Motor neuron (in vitro differentiated cells): ENCODE results near the gene ILK. TPM values are rescaled to one million over a fixed set of nuclear protein-coding genes. Genes with fewer than 3 reads are reported as not detected.

ENCODE experiments used
- ATAC-seq, 8 experiments: fragments of 200-7000 bp; cut with Tn5 transposase; replicated peaks in 6 of 8; 2 replicates each; pipeline ENCODE4 v1.8.0; 2021; ENCODE audit warnings: mild to moderate bottlenecking in 8 of 8, moderate library complexity in 8 of 8
- H3K27ac ChIP-seq, 2 donors: fragments of 250-450 bp; sonication (Bioruptor Pico); 2 replicates each; pipeline ENCODE4 v1.9.0; 2021; ENCODE audit warnings: antibody characterized with exemption in 2 of 2, mild to moderate bottlenecking in 2 of 2, moderate library complexity in 1 of 2
- H3K4me1 ChIP-seq, 2 donors: fragments of 250-450 bp; sonication (Bioruptor Pico); replicated peaks in 1 of 2; 2 replicates each; pipeline ENCODE4 v1.6.1; 2021; ENCODE audit warnings: antibody characterized with exemption in 2 of 2, mild to moderate bottlenecking in 2 of 2, moderate library complexity in 1 of 2
- H3K4me3 ChIP-seq, 5 donors: fragments of 250-450 bp; sonication (Bioruptor Pico); 2 replicates each; pipeline ENCODE4 v1.9.0; 2021; ENCODE audit warnings: antibody characterized with exemption in 5 of 5, mild to moderate bottlenecking in 5 of 5, moderate library complexity in 4 of 5
- WGBS, 10 experiments: fragments of 450-650 bp; shearing (Covaris generic); methylation state at CpG; one replicate each; pipeline ENCODE4 v1.0.0; 2022; 5-methylcytosine and 5-hydroxymethylcytosine counted together
- in situ Hi-C, 9 experiments: fragments of 400-800 bp; cut with MboI; loops; one replicate each; pipeline ENCODE4 v1.15.0; 2021; ENCODE audit warnings: low sequenced_read_pairs in 9 of 9, low pct_unique_long_range_greater_than_20kb in 2 of 9; ENCODE audit not compliant: unreplicated experiment in 9 of 9
- total RNA-seq, 8 experiments: library from RNA; unstranded; fragments of 300-600 nt; gene quantifications; 2 replicates each; pipeline versions ENCODE4 v1.2.3 to v1.2.4, GENCODE V29; 2022

Gene ILK
- total RNA-seq, 8 experiments from 2014 or later, result 47.9 to 93.5 (median 68.2) TPM

DNA sequence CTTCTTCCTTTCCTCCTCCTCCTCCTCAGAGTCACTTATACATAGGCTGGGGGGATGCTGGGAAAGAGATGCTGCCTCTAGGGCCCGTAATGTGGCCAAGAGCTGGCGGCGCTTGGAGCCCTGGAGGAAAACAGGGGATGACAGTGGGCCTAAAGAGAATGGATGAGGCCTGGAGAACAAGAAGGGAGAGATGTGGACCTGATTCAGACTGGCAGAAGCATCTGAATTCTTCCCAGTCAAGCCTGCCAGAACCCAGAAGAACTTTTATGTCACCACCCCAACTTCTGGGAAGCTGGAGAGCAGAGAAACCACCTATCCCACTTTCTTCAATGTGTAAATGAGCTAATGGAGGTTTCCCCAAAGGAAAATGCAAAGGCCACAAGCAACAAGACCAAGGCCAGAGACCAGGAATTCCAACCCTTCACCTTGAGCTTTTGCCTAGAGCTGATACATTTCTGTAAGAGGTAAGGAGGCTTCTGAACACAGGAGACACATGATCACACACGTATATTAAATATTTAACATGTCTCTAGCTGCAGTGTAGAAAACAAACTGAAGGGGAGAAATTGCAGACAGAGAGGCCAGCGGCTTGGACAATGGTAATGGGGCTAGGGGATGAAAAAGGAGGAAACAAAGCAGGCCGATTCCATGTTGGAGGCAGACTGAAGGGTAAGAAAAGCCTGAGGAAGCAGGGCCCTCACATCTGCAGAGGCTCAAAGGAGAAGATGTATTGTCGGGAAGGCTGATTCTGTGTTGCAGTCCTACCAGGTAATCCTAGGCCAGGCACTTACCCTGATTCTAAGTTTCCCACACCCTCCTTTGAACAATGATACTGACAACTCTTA lies 1.3 kb upstream of the ILK start:
- 0 to 62% (median 37%) methylated on average over 2 to 6 of the region's 7 CpGs; no CpG with 5 or more reads in 2 of the 10 experiments for WGBS, 10 experiments
- in situ Hi-C loops, result loop anchor here in 2 of 9 experiments (25.0 kb wide), 1 partner anchor 215 kb away; the partner anchor contains the start of gene SMPD1 (in 2 of the 2)
- Histone ChIP-seq H3K27ac (no peak overlapping the region), H3K4me3 (peak overlapping the region; percentile 62 to 91 (median 88)), H3K4me1 (peaks cover 26 to 37% of the 10 kb centered on the region in 2 donors)
- ATAC-seq, result no peak

DNA sequence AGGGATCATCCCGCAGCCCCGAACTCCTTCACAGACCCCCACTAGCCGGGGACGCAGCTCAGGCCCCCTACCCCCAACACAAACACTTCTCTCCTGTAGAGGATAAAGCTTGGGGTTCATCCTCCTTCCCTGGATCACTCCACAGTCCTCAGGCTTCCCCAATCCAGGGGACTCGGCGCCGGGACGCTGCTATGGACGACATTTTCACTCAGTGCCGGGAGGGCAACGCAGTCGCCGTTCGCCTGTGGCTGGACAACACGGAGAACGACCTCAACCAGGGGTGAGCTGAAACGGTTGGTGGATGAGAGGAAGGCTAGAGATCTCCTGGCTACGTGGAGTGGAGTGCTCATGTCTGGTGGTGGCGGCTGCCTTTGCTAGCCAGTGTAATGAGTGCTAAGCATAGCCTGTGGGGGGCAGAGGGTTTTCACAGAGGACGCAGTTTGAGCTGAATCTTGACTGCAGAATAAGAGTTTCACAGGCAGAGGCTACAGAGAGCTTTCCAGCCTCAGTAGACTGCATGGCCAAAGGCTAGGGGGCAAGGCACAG lies 580 bp downstream of the ILK start:
- WGBS, 10 experiments, result 0 to 5% (median 0%) methylated on average over 1 to 5 of the region's 20 CpGs; no CpG with 5 or more reads in 1 of the 10 experiments
- in situ Hi-C loops, result loop anchor here in 2 of 9 experiments (25.0 kb wide), 1 partner anchor 217 kb away; the partner anchor contains the start of gene SMPD1 (in 2 of the 2)
- peak; percentile 38 to 66 (median 59) for ATAC-seq
- peak overlapping the region; percentile 62 to 91 (median 88) for H3K4me3 ChIP-seq
- H3K4me1 ChIP-seq, result peaks cover 26 to 36% of the 10 kb centered on the region in 2 donors
- H3K27ac ChIP-seq, result peak overlapping the region; percentile 80 to 89

DNA sequence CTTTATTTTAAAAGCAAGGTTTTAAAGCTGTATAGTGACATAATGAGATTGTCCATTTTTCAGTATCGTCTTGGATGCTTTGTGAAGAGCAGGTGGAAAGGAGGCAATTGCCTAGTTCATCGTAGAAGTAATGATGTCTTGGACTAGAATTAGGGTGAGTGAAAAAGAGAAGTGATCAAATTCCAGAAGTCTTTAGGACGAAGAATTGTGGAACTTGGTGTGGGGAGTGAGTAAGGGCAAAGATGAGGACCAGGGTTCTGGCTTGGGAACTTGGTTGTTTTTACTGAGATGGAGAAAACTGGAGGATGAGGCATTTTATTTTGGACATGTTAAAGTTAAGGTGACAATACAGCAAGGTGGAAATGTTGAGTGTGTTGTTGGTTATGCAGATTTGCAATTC lies 1.2 kb downstream of the ILK start:
- ATAC-seq, result no peak
- Histone ChIP-seq H3K27ac (peak overlapping the region; percentile 80 to 89), H3K4me1 (peaks cover 26 to 36% of the 10 kb centered on the region in 2 donors), H3K4me3 (peak overlapping the region; percentile 62 to 91 (median 88))
- in situ Hi-C loops, result loop anchor here in 2 of 9 experiments (25.0 kb wide), 1 partner anchor 217 kb away; the partner anchor contains the start of gene SMPD1 (in 2 of the 2)
- WGBS, 10 experiments, result 7 to 49% (median 28%) methylated on average over 2 to 3 of the region's 3 CpGs; no CpG with 5 or more reads in 1 of the 10 experiments

DNA sequence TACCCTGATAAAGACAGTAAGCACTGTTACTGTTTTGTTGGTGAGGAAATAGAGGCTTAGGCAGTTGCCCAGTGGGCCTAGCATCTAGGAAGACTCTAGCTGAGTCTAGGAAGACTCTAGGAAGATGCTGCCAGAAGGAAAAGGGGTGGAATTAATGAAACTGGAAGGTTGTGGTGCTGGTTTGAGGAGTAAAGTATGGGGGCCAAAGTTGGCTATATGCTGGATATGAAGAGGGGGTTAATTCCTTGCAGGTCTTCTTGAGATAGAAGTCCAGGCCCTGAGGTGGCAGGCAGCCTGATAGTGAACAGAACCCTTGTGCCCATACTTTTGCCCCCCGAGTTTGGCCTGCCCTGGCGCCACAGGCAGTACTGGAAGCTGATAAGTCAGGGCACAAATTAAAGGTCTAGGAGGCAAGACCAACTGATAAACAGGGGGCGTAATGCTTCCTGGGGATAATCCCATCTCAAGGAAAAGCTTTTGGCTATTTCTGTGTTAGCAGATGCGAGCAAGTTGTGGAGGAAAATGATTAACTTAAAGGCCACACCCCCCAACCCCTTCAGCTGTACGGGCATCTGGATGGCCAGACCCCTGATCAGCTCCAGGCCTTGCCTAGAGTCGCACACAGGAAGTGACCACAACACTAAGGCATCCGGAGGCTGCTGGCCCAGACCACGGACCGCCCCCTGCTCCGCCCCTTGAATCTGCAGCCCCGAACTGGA lies 3.1 kb downstream of the ILK start:
- WGBS, 10 experiments, result 0 to 40% (median 15%) methylated on average over 1 to 9 of the region's 11 CpGs; no CpG with 5 or more reads in 4 of the 10 experiments
- in situ Hi-C loops, result loop anchor here in 2 of 9 experiments (25.0 kb wide), 1 partner anchor 219 kb away; the partner anchor contains the start of gene SMPD1 (in 2 of the 2)
- ATAC-seq, result peak; percentile 32 to 74 (median 70)
- H3K4me1 ChIP-seq, result peaks cover 30 to 42% of the 10 kb centered on the region in 2 donors
- peak overlapping the region; percentile 89 to 93 for H3K27ac ChIP-seq
- peak overlapping the region in 3 of 5 donors; percentile 13 to 89 (median 86) for H3K4me3 ChIP-seq

DNA sequence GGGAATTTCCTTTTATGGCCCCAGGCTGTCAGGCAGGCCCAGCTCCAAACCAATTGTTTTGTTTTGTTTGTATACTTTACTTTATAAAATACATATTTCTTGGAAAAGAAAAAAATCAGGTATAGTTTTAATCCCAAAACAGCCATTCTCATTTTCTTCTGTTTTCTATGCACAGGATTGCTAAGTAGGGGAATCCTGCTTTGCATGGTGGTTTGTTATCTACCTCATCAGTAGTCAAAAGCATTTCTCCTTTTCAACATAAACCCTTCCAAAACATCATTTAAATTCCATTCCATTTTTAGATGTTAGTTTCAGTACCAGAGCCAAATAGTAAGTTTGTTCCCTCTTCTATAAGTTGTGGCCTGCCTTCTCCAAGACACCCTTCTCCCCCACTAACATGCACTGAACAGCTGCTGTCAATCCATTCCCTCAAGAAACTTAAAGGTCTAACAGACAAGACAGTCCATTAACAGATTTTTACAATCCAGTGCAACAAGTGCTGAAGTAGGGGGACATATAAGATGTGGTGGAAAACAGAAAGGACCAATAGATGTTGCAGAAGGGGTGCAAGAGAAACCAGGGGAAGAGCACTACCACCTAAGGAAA lies 3.7 kb downstream of the ILK start:
- in situ Hi-C loops, result loop anchor here in 2 of 9 experiments (25.0 kb wide), 1 partner anchor 220 kb away; the partner anchor contains the start of gene SMPD1 (in 2 of the 2)
- ATAC-seq, result no peak
- peak overlapping the region in 3 of 5 donors; percentile 4 to 89 (median 86) for H3K4me3 ChIP-seq
- peak overlapping the region; percentile 84 to 93 for H3K27ac ChIP-seq
- peaks cover 25 to 38% of the 10 kb centered on the region in 2 donors for H3K4me1 ChIP-seq

GRCh38 chr11:6608011-6608410 lies 4.4 kb downstream of the ILK start:
- ATAC-seq, result no peak
- peak overlapping the region in 1 of 2 donors; percentile 84 for H3K27ac ChIP-seq
- H3K4me3 ChIP-seq, result no peak overlapping the region
- 60 to 100% (median 77%) methylated on average over 1 to 3 of the region's 9 CpGs; no CpG with 5 or more reads in 6 of the 10 experiments for WGBS, 10 experiments
- peaks cover 27 to 38% of the 10 kb centered on the region in 2 donors for H3K4me1 ChIP-seq
- in situ Hi-C loops, result loop anchor here in 2 of 9 experiments (25.0 kb wide), 1 partner anchor 221 kb away; the partner anchor contains the start of gene SMPD1 (in 2 of the 2)

GRCh38 chr11:6608726-6609501 lies 5.3 kb downstream of the ILK start:
- Histone ChIP-seq H3K4me3 (no peak overlapping the region), H3K27ac (no peak overlapping the region), H3K4me1 (peaks cover 30 to 41% of the 10 kb centered on the region in 2 donors)
- no peak for ATAC-seq
- in situ Hi-C loops, result loop anchor here in 2 of 9 experiments (25.0 kb wide), 1 partner anchor 222 kb away; the partner anchor contains the start of gene SMPD1 (in 2 of the 2)
- WGBS, 10 experiments, result 63 to 100% (median 97%) methylated on average over 1 to 10 of the region's 14 CpGs; no CpG with 5 or more reads in 2 of the 10 experiments

- 67 to 100% (median 89%) methylated on average over 1 to 6 of the region's 8 CpGs; no CpG with 5 or more reads in 1 of the 10 experiments for WGBS, 10 experiments
- H3K27ac ChIP-seq, result no peak overlapping the region
- ATAC-seq, result no peak
- in situ Hi-C loops, result loop anchor here in 2 of 9 experiments (25.0 kb wide), 1 partner anchor 222 kb away; the partner anchor contains the start of gene SMPD1 (in 2 of the 2)
- H3K4me1 ChIP-seq, result peaks cover 30 to 41% of the 10 kb centered on the region in 2 donors
- no peak overlapping the region for H3K4me3 ChIP-seq
Measured at GRCh38 chr11:6609502-6610015, 6.0 kb downstream of the ILK start.

GRCh38 chr11:6610591-6610990 lies 7.0 kb downstream of the ILK start:
- H3K4me1 ChIP-seq, result peaks cover 25 to 32% of the 10 kb centered on the region in 2 donors
- WGBS, 10 experiments, result 100% methylated on average over 2 of the region's 6 CpGs; no CpG with 5 or more reads in 9 of the 10 experiments
- no peak overlapping the region for H3K4me3 ChIP-seq
- no peak for ATAC-seq
- in situ Hi-C loops, result loop anchor here in 2 of 9 experiments (25.0 kb wide), 1 partner anchor 223 kb away; the partner anchor contains the start of gene SMPD1 (in 2 of the 2)
- no peak overlapping the region for H3K27ac ChIP-seq

GRCh38 chr11:6611092-6611962 lies 7.8 kb downstream of the ILK start:
- H3K4me3 ChIP-seq, result peak overlapping the region; percentile 67 to 99 (median 75)
- in situ Hi-C loops, result loop anchor here in 2 of 9 experiments (25.0 kb wide), 1 partner anchor 224 kb away; the partner anchor contains the start of gene SMPD1 (in 2 of the 2)
- H3K4me1 ChIP-seq, result peaks cover 18 to 24% of the 10 kb centered on the region in 2 donors
- peak; percentile 13 to 38 (median 32) for ATAC-seq
- 0 to 80% (median 33%) methylated on average over 1 to 10 of the region's 39 CpGs; no CpG with 5 or more reads in 3 of the 10 experiments for WGBS, 10 experiments
- H3K27ac ChIP-seq, result peak overlapping the region; percentile 97 to 98
